Effector memory CD8-positive, alpha-beta T cell (primary cell): ENCODE results near the gene PHAF1.

ENCODE experiments used
- ATAC-seq: fragments of 150-1000 bp; cut with Tn5 transposase; replicated peaks from 2 replicates; pipeline ENCODE4 v1.10.0; 2021; ENCODE audit warnings: mild to moderate bottlenecking, moderate library complexity
- DNase-seq, 3 experiments: peaks; one replicate each; pipeline ENCODE4 v3.0.0; 2021
- H3K27ac Mint-ChIP-seq, 2 donors: one replicate each; pipeline ENCODE4 v1.8.0; 2022; ENCODE audit warnings: mild to moderate bottlenecking in 2 of 2, mixed read lengths in 2 of 2, moderate library complexity in 2 of 2
- H3K27me3 Mint-ChIP-seq, 2 donors: one replicate each; pipeline ENCODE4 v1.8.0; 2022; ENCODE audit warnings: mixed read lengths in 2 of 2
- H3K36me3 Mint-ChIP-seq: one replicate; pipeline ENCODE4 v1.8.0; 2022; ENCODE audit warnings: mild to moderate bottlenecking, moderate library complexity, mixed read lengths; ENCODE audit not compliant: insufficient read depth
- H3K4me1 Mint-ChIP-seq, 2 donors: one replicate each; pipeline ENCODE4 v1.8.0; 2022; ENCODE audit warnings: low read depth in 2 of 2, mixed read lengths in 2 of 2
- H3K4me3 Mint-ChIP-seq, 2 donors: one replicate each; pipeline ENCODE4 v1.8.0; 2022; ENCODE audit warnings: mild to moderate bottlenecking in 2 of 2, mixed read lengths in 2 of 2, moderate library complexity in 2 of 2
- H3K9me3 Mint-ChIP-seq, 2 donors: one replicate each; pipeline ENCODE4 v1.8.0; 2022; ENCODE audit warnings: mixed read lengths in 2 of 2

PHAF1 gene

DNA sequence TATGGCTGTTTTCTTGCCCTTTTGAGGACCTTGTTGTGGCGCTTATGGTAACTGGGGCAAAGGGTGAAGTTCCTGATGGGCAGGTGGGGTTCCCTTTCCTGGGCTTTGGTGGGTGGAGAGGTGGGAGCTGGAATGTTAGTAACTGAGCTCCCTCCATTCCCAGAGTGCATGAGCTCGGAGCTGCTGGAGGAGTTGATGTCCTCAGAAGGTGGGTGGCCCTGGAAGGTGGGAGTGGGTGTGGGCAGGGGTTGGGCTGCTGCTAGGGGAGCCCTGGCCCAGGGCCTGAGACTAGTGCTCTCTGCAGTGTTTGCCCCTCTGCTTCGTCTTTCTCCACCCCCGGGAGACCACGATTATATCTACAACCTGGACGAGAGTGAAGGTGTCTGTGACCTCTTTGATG lies 88.0 kb downstream of the PHAF1 start:
- ATAC-seq, result no peak
- no peaks in the 10 kb centered on the region for H3K9me3 Mint-ChIP-seq
- H3K27me3 Mint-ChIP-seq, result no peaks in the 10 kb centered on the region
- no peak for DNase-seq
- H3K4me1 Mint-ChIP-seq, result peaks cover 30 to 32% of the 10 kb centered on the region in 2 donors
- no peak overlapping the region for H3K27ac Mint-ChIP-seq
- no peak overlapping the region for H3K4me3 Mint-ChIP-seq
- peaks cover 49% of the 10 kb centered on the region for H3K36me3 Mint-ChIP-seq
